BJ (cell line): ENCODE data around the gene MYO1D. TPM values are rescaled to one million over a fixed set of nuclear protein-coding genes. Genes with fewer than 3 reads are reported as not detected.

ENCODE experiments used
- CTCF ChIA-PET: fragments of 350-600 bp; formaldehyde crosslinking; extraction: SDS; loops from one replicate; lab custom pipeline; 2021; ENCODE audit warnings: antibody characterized with exemption, inconsistent platforms; lab: Yijun Ruan, JAX
- POLR2A ChIA-PET: fragments of 300-600 bp; sonication (Branson Sonifier 250); formaldehyde crosslinking; extraction: SDS; loops from one replicate; lab custom pipeline; 2021; ENCODE audit warnings: antibody characterized with exemption; lab: Charles Lee
- DNase-seq: peaks from one replicate; pipeline ENCODE4 v3.0.0-alpha.2; 2011; ENCODE audit warnings: low read depth
- H3K27me3 ChIP-seq: 2 replicates; pipeline ENCODE4 v1.6.0; 2011; ENCODE audit warnings: low read length; ENCODE audit not compliant: control insufficient read depth, insufficient read depth
- H3K36me3 ChIP-seq: 2 replicates; pipeline ENCODE4 v1.5.1; 2011; ENCODE audit warnings: low read length; ENCODE audit not compliant: control insufficient read depth, insufficient read depth
- H3K4me3 ChIP-seq: 2 replicates; pipeline ENCODE4 v1.5.1; 2011; ENCODE audit warnings: low read depth, mild to moderate bottlenecking, control low read depth, low read length
- polyA plus RNA-seq: library from polyadenylated mRNA; depleted of rRNA; stranded (reverse); fragments of >200 nt; gene quantifications from 2 replicates; pipeline ENCODE4 v1.2.3, GENCODE V29; 2011
- TF ChIP-seq, protein P1 (sequence below): IDR thresholded peaks from 2 replicates; pipeline ENCODE4 v1.5.1; 2011; ENCODE audit warnings: low read depth, mild to moderate bottlenecking, control low read depth, inconsistent platforms, low read length, moderate library complexity; ENCODE audit not compliant: insufficient read depth

The MYO1D gene
- polyA plus RNA-seq, 1 experiment, result 23.6 TPM

DNA sequence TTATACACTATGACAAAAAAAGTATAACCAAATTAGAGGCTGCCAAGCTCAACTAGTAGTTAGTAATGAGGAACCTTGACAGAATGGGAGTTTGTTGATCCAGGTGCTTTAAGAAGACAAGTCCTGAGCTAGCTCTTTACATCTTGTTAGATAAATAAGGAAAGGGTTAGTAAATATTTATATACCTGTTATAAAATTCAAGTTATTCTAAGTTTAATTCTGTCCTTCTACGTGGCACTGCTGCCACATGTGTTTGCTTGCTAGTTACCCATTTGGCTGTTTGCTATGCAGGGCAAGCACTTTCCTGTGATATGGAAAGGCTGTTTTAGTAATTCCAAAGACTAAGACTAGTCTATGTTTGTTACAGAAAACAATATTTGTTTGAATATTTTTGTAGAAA lies 180.5 kb downstream of the MYO1D start:
- DNase-seq, result no peak
- ChIA-PET POLR2A (no interaction called here), CTCF (interaction anchor here (1.2 kb wide), 1 partner anchor 38 kb away, joined by 4 read pairs; no protein-coding TSS in a partner anchor)
- TF ChIP-seq, protein P1, sequence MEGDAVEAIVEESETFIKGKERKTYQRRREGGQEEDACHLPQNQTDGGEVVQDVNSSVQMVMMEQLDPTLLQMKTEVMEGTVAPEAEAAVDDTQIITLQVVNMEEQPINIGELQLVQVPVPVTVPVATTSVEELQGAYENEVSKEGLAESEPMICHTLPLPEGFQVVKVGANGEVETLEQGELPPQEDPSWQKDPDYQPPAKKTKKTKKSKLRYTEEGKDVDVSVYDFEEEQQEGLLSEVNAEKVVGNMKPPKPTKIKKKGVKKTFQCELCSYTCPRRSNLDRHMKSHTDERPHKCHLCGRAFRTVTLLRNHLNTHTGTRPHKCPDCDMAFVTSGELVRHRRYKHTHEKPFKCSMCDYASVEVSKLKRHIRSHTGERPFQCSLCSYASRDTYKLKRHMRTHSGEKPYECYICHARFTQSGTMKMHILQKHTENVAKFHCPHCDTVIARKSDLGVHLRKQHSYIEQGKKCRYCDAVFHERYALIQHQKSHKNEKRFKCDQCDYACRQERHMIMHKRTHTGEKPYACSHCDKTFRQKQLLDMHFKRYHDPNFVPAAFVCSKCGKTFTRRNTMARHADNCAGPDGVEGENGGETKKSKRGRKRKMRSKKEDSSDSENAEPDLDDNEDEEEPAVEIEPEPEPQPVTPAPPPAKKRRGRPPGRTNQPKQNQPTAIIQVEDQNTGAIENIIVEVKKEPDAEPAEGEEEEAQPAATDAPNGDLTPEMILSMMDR, result no peak
- no peaks in the 10 kb centered on the region for H3K36me3 ChIP-seq
- no peak overlapping the region for H3K4me3 ChIP-seq
- no peaks in the 10 kb centered on the region for H3K27me3 ChIP-seq

DNA sequence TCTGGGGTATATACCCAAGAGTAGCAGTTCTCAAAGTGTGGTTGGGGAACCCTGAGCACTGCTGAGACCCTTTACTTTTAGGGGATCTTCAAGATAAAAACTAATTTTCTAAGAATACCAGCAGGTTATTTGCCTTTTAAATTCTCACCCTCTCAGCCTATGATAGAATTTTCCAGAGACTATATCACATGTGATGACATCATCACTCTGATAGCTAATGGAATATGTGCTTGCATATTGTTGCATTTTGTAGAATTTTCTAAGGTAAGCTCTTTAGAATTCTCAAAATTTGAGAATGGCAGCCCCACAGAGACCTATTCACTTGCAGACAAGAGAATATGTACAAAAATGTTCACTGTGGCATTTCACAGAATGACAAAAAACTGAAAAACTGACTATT lies 181.1 kb downstream of the MYO1D start:
- TF ChIP-seq, protein P1, result no peak
- no peak for DNase-seq
- H3K27me3 ChIP-seq, result no peaks in the 10 kb centered on the region
- no peak overlapping the region for H3K4me3 ChIP-seq
- CTCF ChIA-PET, result no interaction called here
- H3K36me3 ChIP-seq, result no peaks in the 10 kb centered on the region
- POLR2A ChIA-PET, result no interaction called here

DNA sequence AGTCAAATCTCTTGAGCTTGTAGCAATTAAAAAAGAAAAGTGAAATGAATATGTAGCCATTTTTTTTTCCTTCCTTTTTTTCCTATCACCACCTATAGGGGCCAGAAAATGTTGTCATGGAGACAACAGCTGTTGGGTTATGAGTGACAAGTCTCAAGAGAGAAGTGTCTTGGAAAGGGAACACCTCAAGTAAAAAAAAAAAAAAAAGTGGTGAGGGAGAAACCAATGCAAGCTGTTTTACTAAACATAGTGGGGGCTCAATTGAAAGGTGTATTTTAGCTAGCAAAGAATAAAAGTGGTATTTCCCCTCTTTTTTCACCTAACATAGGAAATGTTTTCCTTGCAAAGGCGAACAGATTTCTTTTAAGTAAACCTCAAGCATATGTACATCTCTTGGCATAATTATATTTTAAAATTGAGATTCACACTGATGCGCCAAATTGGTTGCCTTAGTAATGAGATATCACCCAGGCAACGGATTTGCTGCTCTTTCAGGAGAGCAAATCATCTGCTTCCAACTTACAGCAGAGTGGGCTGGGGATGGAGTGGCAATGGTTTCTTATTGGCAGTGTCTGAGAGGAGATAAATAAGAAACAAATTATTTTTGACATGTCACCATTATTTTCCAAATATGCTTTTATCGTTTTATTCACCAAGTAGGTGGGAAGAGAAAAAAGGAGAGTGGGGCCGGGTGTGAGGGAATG lies 183.6 kb downstream of the MYO1D start:
- ChIA-PET CTCF (interaction anchor here (0.7 to 1.4 kb wide), 4 partner anchors 9 to 850 kb away, joined by 3 read pairs; no protein-coding TSS in a partner anchor), POLR2A (interaction anchor here (0.6 kb wide), 1 partner anchor 15 kb away, joined by 4 read pairs; no protein-coding TSS in a partner anchor)
- no peaks in the 10 kb centered on the region for H3K27me3 ChIP-seq
- no peak for DNase-seq
- no peak overlapping the region for H3K4me3 ChIP-seq
- TF ChIP-seq, protein P1, result no peak
- no peaks in the 10 kb centered on the region for H3K36me3 ChIP-seq

DNA sequence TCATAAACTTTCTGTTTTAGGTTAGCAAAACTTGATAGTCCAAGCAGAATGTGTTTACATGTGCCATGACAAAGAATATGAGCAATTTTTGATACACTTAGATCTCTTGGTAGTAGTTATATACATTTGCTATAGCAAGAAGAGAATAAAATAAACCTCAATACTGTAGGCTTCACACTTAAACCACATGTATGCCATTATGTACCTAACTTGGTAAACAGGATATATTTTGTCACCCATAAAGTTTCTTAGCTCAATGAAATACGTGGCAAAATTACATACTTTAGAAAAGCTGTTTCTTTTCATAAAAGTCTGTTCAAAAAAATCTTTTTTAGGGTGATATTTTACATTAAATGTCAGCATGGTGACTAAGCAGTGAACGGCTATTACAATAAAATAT lies 184.7 kb downstream of the MYO1D start:
- H3K27me3 ChIP-seq, result no peaks in the 10 kb centered on the region
- CTCF ChIA-PET, result interaction anchor here (0.8 to 1.5 kb wide), 4 partner anchors 11 to 40 kb away, joined by 3 read pairs; no protein-coding TSS in a partner anchor
- no peak overlapping the region for H3K4me3 ChIP-seq
- POLR2A ChIA-PET, result no interaction called here
- H3K36me3 ChIP-seq, result no peaks in the 10 kb centered on the region
- DNase-seq, result no peak
- TF ChIP-seq, protein P1, result no peak

DNA sequence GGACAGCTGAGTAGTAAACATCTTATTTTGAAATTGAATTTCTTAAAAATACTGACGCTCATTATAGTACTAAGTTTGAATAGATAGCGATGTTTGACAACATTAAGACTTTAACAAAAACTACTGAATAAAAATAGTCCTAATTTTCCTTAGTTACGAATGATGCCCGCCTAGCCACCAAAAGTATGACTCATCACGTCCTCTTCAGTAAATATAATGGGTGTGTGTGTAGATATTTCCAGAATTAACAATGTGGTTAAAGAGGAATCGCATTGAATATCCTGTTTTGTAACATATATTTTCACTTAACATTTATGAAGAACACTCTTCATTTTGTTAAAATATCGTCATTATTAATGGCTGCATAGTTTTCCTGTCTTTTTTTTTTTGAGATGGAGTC lies 187.6 kb downstream of the MYO1D start:
- ChIA-PET CTCF (no interaction called here), POLR2A (no interaction called here)
- H3K36me3 ChIP-seq, result no peaks in the 10 kb centered on the region
- H3K27me3 ChIP-seq, result no peaks in the 10 kb centered on the region
- H3K4me3 ChIP-seq, result no peak overlapping the region
- TF ChIP-seq, protein P1, result no peak
- no peak for DNase-seq
